ENCODE results near the gene SASH1.

DNA sequence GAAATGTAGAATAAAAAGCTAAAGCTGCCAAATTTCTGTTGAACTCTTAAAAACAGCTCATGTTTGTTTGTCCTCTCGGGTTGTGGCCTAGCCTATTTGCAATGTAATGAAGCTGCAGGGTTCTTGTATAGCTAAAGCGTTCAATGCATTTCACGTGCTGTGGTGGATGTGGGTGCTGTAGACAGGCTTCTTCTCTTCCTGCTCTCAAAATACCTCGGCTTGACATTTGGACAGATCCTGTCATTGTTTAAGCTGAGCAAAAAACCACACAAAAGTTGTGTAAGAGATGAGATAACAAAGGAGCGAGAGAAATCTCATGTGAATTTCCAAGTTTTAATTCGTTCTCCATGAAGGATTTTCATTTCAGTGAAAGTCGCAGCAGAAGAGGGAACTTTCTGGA, 207.9 kb downstream of the SASH1 start:
- TF ChIP-seq CTCF (IDR thresholded peaks at IDR 0.05) (no peak), POLR2A (IDR thresholded peaks at IDR 0.05) (no peak), POLR2AphosphoS5 (IDR thresholded peaks at IDR 0.05) (no peak)
